Measurements from ENCODE around the gene GPR25.

DNA sequence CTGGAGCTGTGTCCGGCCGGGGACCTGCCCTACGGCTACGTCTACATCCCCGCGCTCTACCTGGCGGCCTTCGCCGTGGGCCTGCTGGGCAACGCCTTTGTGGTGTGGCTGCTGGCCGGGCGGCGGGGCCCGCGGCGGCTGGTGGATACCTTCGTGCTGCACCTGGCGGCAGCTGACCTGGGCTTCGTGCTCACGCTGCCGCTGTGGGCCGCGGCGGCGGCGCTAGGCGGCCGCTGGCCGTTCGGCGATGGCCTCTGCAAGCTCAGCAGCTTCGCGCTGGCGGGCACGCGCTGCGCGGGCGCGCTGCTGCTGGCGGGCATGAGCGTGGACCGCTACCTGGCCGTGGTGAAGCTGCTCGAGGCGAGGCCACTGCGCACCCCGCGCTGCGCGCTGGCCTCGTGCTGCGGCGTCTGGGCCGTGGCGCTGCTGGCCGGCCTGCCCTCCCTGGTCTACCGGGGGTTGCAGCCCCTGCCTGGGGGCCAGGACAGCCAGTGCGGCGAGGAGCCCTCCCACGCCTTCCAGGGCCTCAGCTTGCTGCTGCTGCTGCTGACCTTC is 412 bp downstream of the GPR25 start:
- no peak for TF ChIP-seq SUZ12 (IDR thresholded peaks at IDR 0.05; ENCODE audit: extremely low read depth, insufficient read depth, insufficient read length)
- no peak for TF ChIP-seq YY1 (IDR thresholded peaks at IDR 0.05; ENCODE audit: insufficient read depth, insufficient read length)
- no peak for TF ChIP-seq ZNF274 (IDR thresholded peaks at IDR 0.05; ENCODE audit: low read depth, low read length)

Data from NT2/D1 (cell line).